Measurements from ENCODE around the gene ENKD1. TPM values are rescaled to one million over a fixed set of nuclear protein-coding genes. Genes with fewer than 3 reads are reported as not detected.
"Not testable (repeated sequence)": the region's sequence is repeated elsewhere in the genome, so short reads cannot be mapped to it uniquely, and the experiment has no call there.

ENKD1 gene
- polyA plus RNA-seq, 1 donor = 12.1 TPM

- no peak overlapping the region for H3K4me3 ChIP-seq (ENCODE audit: low read length)
- H3K36me3 ChIP-seq (ENCODE audit: control insufficient read depth, insufficient read depth, low read length) = no peaks in the 10 kb centered on the region
- DNase-seq = no peak
- 83% methylated on average over 1 of the region's 5 CpGs for WGBS (ENCODE audit: insufficient coverage, low lambda C conversion rate)
- peaks cover 31% of the 10 kb centered on the region for H3K27me3 ChIP-seq (ENCODE audit: control insufficient read depth, insufficient read depth, low read length)
- peaks cover 5% of the 10 kb centered on the region for H3K9me3 ChIP-seq (ENCODE audit: control insufficient read depth, low read depth, low read length)
- no peaks in the 10 kb centered on the region for H3K4me1 ChIP-seq (ENCODE audit: control insufficient read depth, insufficient read depth, low read length)
- no peak overlapping the region for H3K27ac ChIP-seq (ENCODE audit: low read length)
Observed at GRCh38 chr16:67704110-67704509, 37.6 kb upstream of the ENKD1 start.

DNA sequence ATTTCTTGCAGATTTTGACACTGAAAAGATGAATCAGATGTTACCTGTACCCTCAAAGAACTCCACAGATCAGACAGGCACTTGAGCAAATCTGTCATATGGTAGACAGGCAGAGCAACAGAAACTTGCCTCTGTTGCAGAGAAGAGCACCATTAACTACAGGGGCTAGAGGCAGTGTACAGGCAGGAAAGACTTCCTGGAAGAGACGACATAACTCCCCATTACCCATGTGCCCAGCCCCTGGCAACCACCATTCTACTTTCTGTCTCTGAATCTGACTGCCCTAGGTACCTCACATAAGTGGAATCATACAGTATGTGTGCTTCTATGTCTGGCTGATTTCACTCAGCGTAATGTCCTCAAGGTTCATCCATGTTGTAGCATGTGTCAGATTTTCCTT, 37.1 kb upstream of the ENKD1 start:
- Histone ChIP-seq H3K9me3 (ENCODE audit: control insufficient read depth, low read depth, low read length) (peaks cover 5% of the 10 kb centered on the region), H3K27me3 (ENCODE audit: control insufficient read depth, insufficient read depth, low read length) (peaks cover 26% of the 10 kb centered on the region), H3K27ac (ENCODE audit: low read length) (no peak overlapping the region), H3K4me3 (ENCODE audit: low read length) (no peak overlapping the region), H3K36me3 (ENCODE audit: control insufficient read depth, insufficient read depth, low read length) (no peaks in the 10 kb centered on the region), H3K4me1 (ENCODE audit: control insufficient read depth, insufficient read depth, low read length) (no peaks in the 10 kb centered on the region)
- no CpG with 5 or more reads among the region's 2 CpGs for WGBS (ENCODE audit: insufficient coverage, low lambda C conversion rate)
- DNase-seq = no peak

GRCh38 chr16:67702130-67702529, 35.6 kb upstream of the ENKD1 start:
- peaks cover 18% of the 10 kb centered on the region for H3K27me3 ChIP-seq (ENCODE audit: control insufficient read depth, insufficient read depth, low read length)
- H3K4me3 ChIP-seq (ENCODE audit: low read length) = no peak overlapping the region
- no peaks in the 10 kb centered on the region for H3K36me3 ChIP-seq (ENCODE audit: control insufficient read depth, insufficient read depth, low read length)
- peaks cover 12% of the 10 kb centered on the region for H3K4me1 ChIP-seq (ENCODE audit: control insufficient read depth, insufficient read depth, low read length)
- DNase-seq = no peak
- no CpG with 5 or more reads among the region's 4 CpGs for WGBS (ENCODE audit: insufficient coverage, low lambda C conversion rate)
- no peak overlapping the region for H3K27ac ChIP-seq (ENCODE audit: low read length)
- H3K9me3 ChIP-seq (ENCODE audit: control insufficient read depth, low read depth, low read length) = peaks cover 5% of the 10 kb centered on the region

GRCh38 chr16:67701420-67701819, 34.9 kb upstream of the ENKD1 start:
- Histone ChIP-seq H3K4me3 (ENCODE audit: low read length) (no peak overlapping the region), H3K27ac (ENCODE audit: low read length) (no peak overlapping the region), H3K4me1 (ENCODE audit: control insufficient read depth, insufficient read depth, low read length) (peaks cover 17% of the 10 kb centered on the region), H3K27me3 (ENCODE audit: control insufficient read depth, insufficient read depth, low read length) (peaks cover 18% of the 10 kb centered on the region), H3K36me3 (ENCODE audit: control insufficient read depth, insufficient read depth, low read length) (no peaks in the 10 kb centered on the region), H3K9me3 (ENCODE audit: control insufficient read depth, low read depth, low read length) (peaks cover 5% of the 10 kb centered on the region)
- DNase-seq = no peak
- 100% methylated on average over 1 of the region's 1 CpG for WGBS (ENCODE audit: insufficient coverage, low lambda C conversion rate)

- no peaks in the 10 kb centered on the region for H3K36me3 ChIP-seq (ENCODE audit: control insufficient read depth, insufficient read depth, low read length)
- H3K27me3 ChIP-seq (ENCODE audit: control insufficient read depth, insufficient read depth, low read length) = peaks cover 16% of the 10 kb centered on the region
- H3K9me3 ChIP-seq (ENCODE audit: control insufficient read depth, low read depth, low read length) = peaks cover 5% of the 10 kb centered on the region
- no CpG with 5 or more reads among the region's 7 CpGs for WGBS (ENCODE audit: insufficient coverage, low lambda C conversion rate)
- no peak overlapping the region for H3K4me3 ChIP-seq (ENCODE audit: low read length)
- H3K4me1 ChIP-seq (ENCODE audit: control insufficient read depth, insufficient read depth, low read length) = peaks cover 17% of the 10 kb centered on the region
- no peak overlapping the region for H3K27ac ChIP-seq (ENCODE audit: low read length)
- no peak for DNase-seq
Observed at GRCh38 chr16:67699265-67699664, 32.7 kb upstream of the ENKD1 start.

DNA sequence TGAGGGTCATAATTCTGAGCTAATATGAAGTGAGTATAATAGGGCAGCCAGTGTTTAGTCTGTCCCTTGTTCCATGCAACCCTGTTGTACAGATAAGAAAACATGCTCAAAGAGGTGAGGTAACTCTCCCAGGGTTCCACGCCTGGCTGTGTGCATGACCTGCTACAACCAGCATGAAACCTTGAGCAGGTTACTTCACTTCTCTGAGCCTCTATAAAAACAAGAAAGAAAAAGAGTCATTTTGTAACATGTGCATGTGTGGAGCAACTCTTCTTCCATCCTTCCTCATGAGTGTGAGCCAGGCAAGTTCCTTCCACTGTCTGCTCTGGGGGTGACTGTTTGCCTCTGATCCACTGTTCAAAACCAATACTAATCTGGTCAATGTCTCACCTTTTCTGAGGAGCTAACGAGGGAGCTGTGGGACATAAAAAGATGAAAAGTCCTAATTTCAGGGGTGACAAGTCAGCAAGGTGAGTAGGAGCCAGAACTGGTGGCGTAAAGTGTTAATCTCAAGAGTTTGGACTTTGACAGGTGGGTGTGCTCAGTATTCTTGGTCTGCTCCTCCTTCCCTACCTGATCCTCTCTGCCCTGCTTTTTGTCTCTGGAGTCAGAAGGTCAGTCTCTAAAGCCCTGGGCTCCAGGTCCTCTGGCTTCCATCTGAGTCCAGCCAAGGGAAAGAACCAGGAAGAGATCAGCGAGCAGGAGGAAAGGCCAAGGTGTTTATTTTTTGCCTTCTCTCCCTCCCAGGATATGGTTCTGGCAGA, 31.1 kb upstream of the ENKD1 start:
- Histone ChIP-seq H3K9me3 (ENCODE audit: control insufficient read depth, low read depth, low read length) (peaks cover 5% of the 10 kb centered on the region), H3K36me3 (ENCODE audit: control insufficient read depth, insufficient read depth, low read length) (no peaks in the 10 kb centered on the region), H3K4me3 (ENCODE audit: low read length) (no peak overlapping the region), H3K27ac (ENCODE audit: low read length) (no peak overlapping the region), H3K27me3 (ENCODE audit: control insufficient read depth, insufficient read depth, low read length) (peaks cover 14% of the 10 kb centered on the region), H3K4me1 (ENCODE audit: control insufficient read depth, insufficient read depth, low read length) (peaks cover 17% of the 10 kb centered on the region)
- no CpG with 5 or more reads among the region's 4 CpGs for WGBS (ENCODE audit: insufficient coverage, low lambda C conversion rate)
- DNase-seq = peak; percentile 35 to 76

DNA sequence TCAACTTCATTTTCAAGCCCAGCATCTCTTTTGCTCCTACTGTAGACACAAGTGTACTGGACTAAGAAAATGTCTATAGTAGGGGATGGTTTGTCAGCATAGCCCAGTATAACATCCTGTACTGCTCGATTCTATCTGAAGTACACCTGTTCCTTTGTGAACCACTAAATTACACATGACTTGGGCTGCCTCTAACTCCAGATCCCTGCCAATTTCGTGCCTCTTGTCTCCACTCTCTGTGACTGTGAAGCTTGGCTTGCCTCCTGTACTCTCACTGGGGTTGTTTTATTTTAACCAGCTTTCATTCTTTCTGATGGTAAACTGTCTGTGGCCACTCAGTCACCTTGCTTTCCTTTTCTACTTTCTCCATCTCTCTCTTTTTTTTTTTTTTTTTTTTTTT, 28.1 kb upstream of the ENKD1 start:
- no peak for DNase-seq
- Histone ChIP-seq H3K4me1 (ENCODE audit: control insufficient read depth, insufficient read depth, low read length) (peaks cover 17% of the 10 kb centered on the region), H3K27me3 (ENCODE audit: control insufficient read depth, insufficient read depth, low read length) (peaks cover 14% of the 10 kb centered on the region), H3K4me3 (ENCODE audit: low read length) (no peak overlapping the region), H3K27ac (ENCODE audit: low read length) (no peak overlapping the region), H3K36me3 (ENCODE audit: control insufficient read depth, insufficient read depth, low read length) (no peaks in the 10 kb centered on the region), H3K9me3 (ENCODE audit: control insufficient read depth, low read depth, low read length) (peaks cover 4% of the 10 kb centered on the region)
- WGBS (ENCODE audit: insufficient coverage, low lambda C conversion rate) = no CpG with 5 or more reads among the region's 2 CpGs

- not testable (repeated sequence) for H3K27ac ChIP-seq (ENCODE audit: low read length); H3K4me3 ChIP-seq (ENCODE audit: low read length); H3K36me3 ChIP-seq (ENCODE audit: control insufficient read depth, insufficient read depth, low read length); DNase-seq; H3K9me3 ChIP-seq (ENCODE audit: control insufficient read depth, low read depth, low read length)
- H3K27me3 ChIP-seq (ENCODE audit: control insufficient read depth, insufficient read depth, low read length) = peaks cover 14% of the 10 kb centered on the region
- peaks cover 17% of the 10 kb centered on the region for H3K4me1 ChIP-seq (ENCODE audit: control insufficient read depth, insufficient read depth, low read length)
- WGBS (ENCODE audit: insufficient coverage, low lambda C conversion rate) = no CpG with 5 or more reads among the region's 8 CpGs
Observed at GRCh38 chr16:67693517-67694285, 27.2 kb upstream of the ENKD1 start.

DNA sequence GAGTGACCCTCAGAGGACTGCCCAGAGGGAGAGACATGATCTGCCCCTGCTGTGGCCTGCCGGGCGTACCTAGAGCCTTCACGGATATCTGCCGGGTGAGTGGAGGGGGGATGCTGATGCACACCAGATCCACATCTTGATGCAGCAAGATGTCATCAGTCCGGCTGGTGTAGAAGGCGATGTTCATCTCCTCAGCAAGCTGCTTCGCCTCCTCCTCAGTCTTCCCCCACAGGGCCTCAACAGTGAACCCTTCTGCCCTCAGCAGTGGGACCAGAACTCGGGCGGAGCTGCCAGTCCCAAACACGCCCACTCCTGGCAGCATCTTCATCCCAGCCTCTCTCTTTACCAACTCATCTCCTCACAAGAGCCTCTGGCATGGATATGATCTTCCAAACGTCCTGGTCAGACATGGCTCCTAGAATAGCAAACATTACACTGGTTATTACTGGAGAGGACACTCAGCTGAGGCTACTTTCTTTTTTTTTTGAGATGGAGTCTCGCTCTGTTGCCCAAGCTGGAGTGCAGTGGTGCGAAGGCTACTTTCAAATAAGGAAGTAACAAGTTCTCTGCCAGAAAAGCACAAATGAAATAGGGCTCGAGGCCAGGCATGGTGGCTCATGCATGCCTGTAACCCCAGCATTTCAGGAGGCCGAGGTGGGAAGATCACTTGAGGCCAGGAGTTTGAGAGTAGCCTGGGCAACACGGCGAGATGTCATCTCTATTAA, 19.0 kb upstream of the ENKD1 start:
- Histone ChIP-seq H3K27me3 (ENCODE audit: control insufficient read depth, insufficient read depth, low read length) (peaks cover 5% of the 10 kb centered on the region), H3K36me3 (ENCODE audit: control insufficient read depth, insufficient read depth, low read length) (peaks cover 4% of the 10 kb centered on the region), H3K9me3 (ENCODE audit: control insufficient read depth, low read depth, low read length) (no peaks in the 10 kb centered on the region), H3K27ac (ENCODE audit: low read length) (no peak overlapping the region), H3K4me1 (ENCODE audit: control insufficient read depth, insufficient read depth, low read length) (no peaks in the 10 kb centered on the region), H3K4me3 (ENCODE audit: low read length) (no peak overlapping the region)
- DNase-seq = no peak
- WGBS (ENCODE audit: insufficient coverage, low lambda C conversion rate) = no CpG with 5 or more reads among the region's 17 CpGs

DNA sequence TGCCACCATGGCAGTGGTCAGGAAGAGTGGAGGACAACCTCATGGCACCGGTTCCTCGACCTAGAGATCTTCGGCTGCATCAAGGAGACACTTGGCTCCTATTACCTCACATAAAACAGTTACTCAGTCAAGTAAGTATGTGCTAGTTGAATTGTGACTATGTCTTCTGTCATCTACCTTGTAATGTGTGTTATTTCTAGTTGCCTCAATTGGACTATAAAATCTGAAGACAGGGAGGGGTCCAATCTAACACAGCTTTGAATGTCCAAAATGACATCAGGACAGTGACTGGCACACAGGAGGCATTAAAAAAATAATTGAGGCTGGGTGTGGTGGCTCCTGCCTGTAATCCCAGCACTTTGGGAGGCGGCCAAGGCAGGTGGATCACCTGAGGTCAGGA, 17.2 kb upstream of the ENKD1 start:
- no CpG with 5 or more reads among the region's 4 CpGs for WGBS (ENCODE audit: insufficient coverage, low lambda C conversion rate)
- H3K27ac ChIP-seq (ENCODE audit: low read length) = no peak overlapping the region
- peaks cover 4% of the 10 kb centered on the region for H3K36me3 ChIP-seq (ENCODE audit: control insufficient read depth, insufficient read depth, low read length)
- no peaks in the 10 kb centered on the region for H3K4me1 ChIP-seq (ENCODE audit: control insufficient read depth, insufficient read depth, low read length)
- DNase-seq = no peak
- H3K27me3 ChIP-seq (ENCODE audit: control insufficient read depth, insufficient read depth, low read length) = peaks cover 5% of the 10 kb centered on the region
- no peaks in the 10 kb centered on the region for H3K9me3 ChIP-seq (ENCODE audit: control insufficient read depth, low read depth, low read length)
- H3K4me3 ChIP-seq (ENCODE audit: low read length) = no peak overlapping the region

All from large intestine (tissue), 3 donors.